ENCODE data around the gene MROH9. TPM values are rescaled to one million over a fixed set of nuclear protein-coding genes. Genes with fewer than 3 reads are reported as not detected.

Gene MROH9
- total RNA-seq, 1 donor from 2014 or later: not detected

GRCh38 chr1:171052977-171053376, 117.6 kb downstream of the MROH9 start:
- Mint-ChIP-seq H3K4me1 (ENCODE audit: low read depth, unreplicated experiment) (no peaks in the 10 kb centered on the region), H3K27ac (ENCODE audit: unreplicated experiment) (no peak overlapping the region), H3K9me3 (ENCODE audit: unreplicated experiment) (peaks cover 2% of the 10 kb centered on the region), H3K36me3 (ENCODE audit: unreplicated experiment) (peaks cover 2% of the 10 kb centered on the region), H3K27me3 (ENCODE audit: unreplicated experiment) (peaks cover 2% of the 10 kb centered on the region), H3K4me3 (ENCODE audit: unreplicated experiment) (no peak overlapping the region)
- TF ChIP-seq CTCF (IDR thresholded peaks at IDR 0.05; ENCODE audit: partially characterized antibody, unreplicated experiment): no peak
- no peak for DNase-seq

- no peaks in the 10 kb centered on the region for H3K4me1 Mint-ChIP-seq (ENCODE audit: low read depth, unreplicated experiment)
- no peak overlapping the region for H3K27ac Mint-ChIP-seq (ENCODE audit: unreplicated experiment)
- H3K36me3 Mint-ChIP-seq (ENCODE audit: unreplicated experiment): no peaks in the 10 kb centered on the region
- no peak for TF ChIP-seq CTCF (IDR thresholded peaks at IDR 0.05; ENCODE audit: partially characterized antibody, unreplicated experiment)
- H3K4me3 Mint-ChIP-seq (ENCODE audit: unreplicated experiment): no peak overlapping the region
- no peak for DNase-seq
- peaks cover 2% of the 10 kb centered on the region for H3K9me3 Mint-ChIP-seq (ENCODE audit: unreplicated experiment)
- peaks cover 2% of the 10 kb centered on the region for H3K27me3 Mint-ChIP-seq (ENCODE audit: unreplicated experiment)
Observed at GRCh38 chr1:171055966-171056643, 120.8 kb downstream of the MROH9 start.

- TF ChIP-seq CTCF (IDR thresholded peaks at IDR 0.05; ENCODE audit: partially characterized antibody, unreplicated experiment): no peak
- H3K4me3 Mint-ChIP-seq (ENCODE audit: unreplicated experiment): no peak overlapping the region
- DNase-seq: no peak
- H3K9me3 Mint-ChIP-seq (ENCODE audit: unreplicated experiment): no peaks in the 10 kb centered on the region
- H3K27me3 Mint-ChIP-seq (ENCODE audit: unreplicated experiment): no peaks in the 10 kb centered on the region
- no peaks in the 10 kb centered on the region for H3K36me3 Mint-ChIP-seq (ENCODE audit: unreplicated experiment)
- no peaks in the 10 kb centered on the region for H3K4me1 Mint-ChIP-seq (ENCODE audit: low read depth, unreplicated experiment)
- H3K27ac Mint-ChIP-seq (ENCODE audit: unreplicated experiment): no peak overlapping the region
Observed at GRCh38 chr1:171061425-171062143, 126.2 kb downstream of the MROH9 start.

- no peak for TF ChIP-seq CTCF (IDR thresholded peaks at IDR 0.05; ENCODE audit: partially characterized antibody, unreplicated experiment)
- no peaks in the 10 kb centered on the region for H3K36me3 Mint-ChIP-seq (ENCODE audit: unreplicated experiment)
- H3K9me3 Mint-ChIP-seq (ENCODE audit: unreplicated experiment): no peaks in the 10 kb centered on the region
- H3K27me3 Mint-ChIP-seq (ENCODE audit: unreplicated experiment): no peaks in the 10 kb centered on the region
- DNase-seq: no peak
- no peak overlapping the region for H3K27ac Mint-ChIP-seq (ENCODE audit: unreplicated experiment)
- no peaks in the 10 kb centered on the region for H3K4me1 Mint-ChIP-seq (ENCODE audit: low read depth, unreplicated experiment)
- H3K4me3 Mint-ChIP-seq (ENCODE audit: unreplicated experiment): no peak overlapping the region
Observed at GRCh38 chr1:171062902-171063301, 127.6 kb downstream of the MROH9 start.

- DNase-seq: no peak
- Mint-ChIP-seq H3K27me3 (ENCODE audit: unreplicated experiment) (peaks cover 2% of the 10 kb centered on the region), H3K4me1 (ENCODE audit: low read depth, unreplicated experiment) (no peaks in the 10 kb centered on the region), H3K27ac (ENCODE audit: unreplicated experiment) (no peak overlapping the region), H3K36me3 (ENCODE audit: unreplicated experiment) (no peaks in the 10 kb centered on the region), H3K9me3 (ENCODE audit: unreplicated experiment) (no peaks in the 10 kb centered on the region), H3K4me3 (ENCODE audit: unreplicated experiment) (no peak overlapping the region)
- no peak for TF ChIP-seq CTCF (IDR thresholded peaks at IDR 0.05; ENCODE audit: partially characterized antibody, unreplicated experiment)
Observed at GRCh38 chr1:171075041-171075440, 139.7 kb downstream of the MROH9 start.
